ENCODE results near the gene ZNF723.
"Not testable (repeated sequence)": the region's sequence is repeated elsewhere in the genome, so short reads cannot be mapped to it uniquely, and the experiment has no call there.

GRCh38 chr19:22857713-22858320, 25.7 kb downstream of the ZNF723 start:
- TF ChIP-seq SP2 (CRISPR knock-in tag; IDR thresholded peaks at IDR 0.05); NR1H2 (CRISPR knock-in tag; IDR thresholded peaks at IDR 0.05; ENCODE audit: borderline replicate concordance, low read depth); POLR2A (IDR thresholded peaks at IDR 0.05; ENCODE audit: insufficient read depth in 1 of 2, low read depth in 2 of 2, low read length in 2 of 2); MIER2 (CRISPR knock-in tag; IDR thresholded peaks at IDR 0.05); ZNF101 (CRISPR knock-in tag; IDR thresholded peaks at IDR 0.05; ENCODE audit: borderline replicate concordance, low read depth); ZNF18 (CRISPR knock-in tag; IDR thresholded peaks at IDR 0.05; ENCODE audit: insufficient replicate concordance): not testable (repeated sequence)

Data from HepG2 (cell line).